Epithelial cell of proximal tubule (primary cell): Measurements from ENCODE around the gene LRCOL1. TPM values are rescaled to one million over a fixed set of nuclear protein-coding genes. Genes with fewer than 3 reads are reported as not detected.

ENCODE experiments used
- DNase-seq: peaks from one replicate; pipeline ENCODE4 v3.0.0-alpha.2; 2011; ENCODE audit warnings: low read depth
- H3K4me3 ChIP-seq: 2 replicates; pipeline ENCODE4 v1.5.1; 2011; ENCODE audit warnings: low read depth, mild to moderate bottlenecking, low read length
- CTCF ChIP-seq: conservative IDR thresholded peaks from 2 replicates; pipeline ENCODE4 v1.5.1; 2012; ENCODE audit warnings: low read depth, mild to moderate bottlenecking, low read length
- total RNA-seq: library from RNA; depleted of rRNA; stranded (reverse); fragments of >200 nt; gene quantifications from 2 replicates; pipeline ENCODE4 v1.2.3, GENCODE V29; 2015

The LRCOL1 gene
- total RNA-seq, 1 donor from 2014 or later: not detected

GRCh38 chr12:132571051-132571450, 39.3 kb downstream of the LRCOL1 start:
- TF ChIP-seq CTCF: no peak
- H3K4me3 ChIP-seq: no peak overlapping the region
- no peak for DNase-seq

- TF ChIP-seq CTCF: no peak
- DNase-seq: no peak
- no peak overlapping the region for H3K4me3 ChIP-seq
Observed at GRCh38 chr12:132570635-132571034, 39.7 kb downstream of the LRCOL1 start.

GRCh38 chr12:132569856-132570480, 40.4 kb downstream of the LRCOL1 start:
- no peak for DNase-seq
- no peak overlapping the region for H3K4me3 ChIP-seq
- TF ChIP-seq CTCF: no peak

GRCh38 chr12:132568826-132569480, 41.4 kb downstream of the LRCOL1 start:
- H3K4me3 ChIP-seq: no peak overlapping the region
- TF ChIP-seq CTCF: no peak
- no peak for DNase-seq

- no peak overlapping the region for H3K4me3 ChIP-seq
- no peak for TF ChIP-seq CTCF
- no peak for DNase-seq
Observed at GRCh38 chr12:132568301-132568700, 42.1 kb downstream of the LRCOL1 start.

GRCh38 chr12:132566516-132567131, 43.8 kb downstream of the LRCOL1 start:
- TF ChIP-seq CTCF: no peak
- H3K4me3 ChIP-seq: no peak overlapping the region
- no peak for DNase-seq
